H1 (cell line): ENCODE measurements around the gene WDR27. TPM values are rescaled to one million over a fixed set of nuclear protein-coding genes. Genes with fewer than 3 reads are reported as not detected.

Experiments
- CTCF ChIA-PET: fragments of 300-600 bp; sonication (Branson Sonifier 250); formaldehyde crosslinking; loops from one replicate; lab custom pipeline; 2021; ENCODE audit not compliant: partially characterized antibody; lab: Charles Lee
- POLR2A ChIA-PET: fragments of 300-600 bp; sonication (Branson Sonifier 250); formaldehyde crosslinking; loops from one replicate; lab custom pipeline; 2021; ENCODE audit warnings: inconsistent platforms; ENCODE audit not compliant: partially characterized antibody; lab: Charles Lee
- DNase-seq, 2 experiments: peaks; one replicate each; pipeline versions ENCODE4 v3.0.0 to v3.0.0-alpha.2; 2010 to 2022; ENCODE audit warnings: low spot score in 2 of 2, low read depth in 1 of 2, mixed read lengths in 1 of 2
- FAIRE-seq: peaks from 2 replicates; lab custom pipeline; 2011; peaks lifted over from hg19 to GRCh38; lab: Jason Lieb, UNC
- H2AFZ ChIP-seq: 2 replicates; pipeline ENCODE4 v1.8.1; 2012; ENCODE audit warnings: low read length, inconsistent platforms
- H2AK5ac ChIP-seq: 2 replicates; pipeline ENCODE4 v1.6.1; 2013; ENCODE audit warnings: low read depth, low read length
- H2BK120ac ChIP-seq: replicated peaks from 2 replicates; pipeline ENCODE3; 2013; ENCODE audit warnings: low read depth, low read length, inconsistent platforms
- H2BK12ac ChIP-seq: 2 replicates; pipeline ENCODE4 v1.6.1; 2013; ENCODE audit warnings: low read depth, low read length
- H2BK15ac ChIP-seq: 2 replicates; pipeline ENCODE4 v1.6.1; 2013; ENCODE audit warnings: low read length
- H2BK20ac ChIP-seq: 2 replicates; pipeline ENCODE4 v1.6.1; 2013; ENCODE audit warnings: low read length
- H2BK5ac ChIP-seq: 2 replicates; pipeline ENCODE4 v1.6.1; 2013; ENCODE audit warnings: low read depth, low read length
- H3K14ac ChIP-seq: 2 replicates; pipeline ENCODE4 v1.6.1; 2013; ENCODE audit warnings: inconsistent platforms; ENCODE audit not compliant: insufficient read length
- H3K18ac ChIP-seq: 2 replicates; pipeline ENCODE4 v1.6.1; 2013; ENCODE audit warnings: low read length; ENCODE audit errors: extremely low read depth
- H3K23ac ChIP-seq: 2 replicates; pipeline ENCODE4 v1.6.1; 2013; ENCODE audit warnings: inconsistent platforms; ENCODE audit not compliant: insufficient read length
- H3K23me2 ChIP-seq: 2 replicates; pipeline ENCODE4 v1.6.1; 2013; ENCODE audit warnings: low read depth, low read length
- H3K27ac ChIP-seq: 2 replicates; pipeline ENCODE4 v1.6.1; 2011; ENCODE audit warnings: low read depth, low read length, inconsistent platforms
- H3K27me3 ChIP-seq, 4 experiments: replicated peaks in 1 of 4; 1 replicate in 1 of 4; 2 replicates in 3 of 4; pipeline versions ENCODE4 v1.6.1 to v1.8.1; 2011 to 2013; ENCODE audit warnings: low read length in 3 of 4, mild to moderate bottlenecking in 3 of 4, inconsistent platforms in 2 of 4, mixed read lengths in 2 of 4, moderate library complexity in 1 of 4; ENCODE audit not compliant: control insufficient read depth in 3 of 4, insufficient read depth in 3 of 4; ENCODE audit errors: extremely low read depth in 1 of 4
- H3K36me3 ChIP-seq, 4 experiments: 2 replicates each; pipeline versions ENCODE4 v1.6.1 to v1.8.1; 2011 to 2013; ENCODE audit warnings: mild to moderate bottlenecking in 4 of 4, low read length in 3 of 4, moderate library complexity in 2 of 4, control low read depth in 1 of 4, inconsistent platforms in 1 of 4; ENCODE audit not compliant: insufficient read depth in 4 of 4, control insufficient read depth in 2 of 4
- H3K4ac ChIP-seq: replicated peaks from 2 replicates; pipeline ENCODE3; 2013; ENCODE audit warnings: low read length, low read depth, mixed read lengths, inconsistent platforms; ENCODE audit not compliant: insufficient read length
- H3K4me1 ChIP-seq, 4 experiments: replicated peaks in 1 of 4; 1 replicate in 1 of 4; 2 replicates in 3 of 4; pipeline versions ENCODE4 v1.6.1 to v1.8.1; 2011 to 2013; ENCODE audit warnings: low read length in 3 of 4, inconsistent platforms in 2 of 4, mixed read lengths in 1 of 4; ENCODE audit not compliant: insufficient read depth in 4 of 4, control insufficient read depth in 3 of 4
- H3K4me2 ChIP-seq, 2 experiments: 2 replicates each; pipeline versions ENCODE4 v1.6.1 to v1.8.1; 2011 to 2013; ENCODE audit warnings: low read depth in 2 of 2, low read length in 2 of 2, control low read depth in 1 of 2, inconsistent platforms in 1 of 2, mild to moderate bottlenecking in 1 of 2; ENCODE audit not compliant: insufficient read depth in 1 of 2
- H3K4me3 ChIP-seq, 4 experiments: fragments of 200-600, 300-600 bp in 1 of 4; sonication (generic), shearing (Covaris generic), sonication (Bioruptor Twin) in 1 of 4; 2 replicates each; pipeline versions ENCODE4 v1.5.1 to v1.8.1; 2011 to 2016; ENCODE audit warnings: low read length in 4 of 4, low read depth in 3 of 4, control low read depth in 2 of 4, inconsistent platforms in 2 of 4, mild to moderate bottlenecking in 2 of 4, mixed read lengths in 1 of 4, moderate library complexity in 1 of 4; ENCODE audit not compliant: insufficient read depth in 2 of 4; ENCODE audit errors: extremely low read depth in 1 of 4
- H3K56ac ChIP-seq: replicated peaks from 2 replicates; pipeline ENCODE3; 2013; ENCODE audit warnings: low read depth, mild to moderate bottlenecking, mixed read lengths, low read length, inconsistent platforms; ENCODE audit not compliant: insufficient read length
- H3K79me1 ChIP-seq: 2 replicates; pipeline ENCODE4 v1.6.1; 2013; ENCODE audit warnings: low read depth, low read length, control low read depth
- H3K79me2 ChIP-seq, 2 experiments: 2 replicates each; pipeline versions ENCODE4 v1.6.1 to v1.8.1; 2012 to 2013; ENCODE audit warnings: low read length in 2 of 2, mild to moderate bottlenecking in 2 of 2, inconsistent platforms in 1 of 2; ENCODE audit not compliant: insufficient read depth in 2 of 2, control insufficient read depth in 1 of 2
- H3K9ac ChIP-seq, 4 experiments: replicated peaks in 1 of 4; 1 replicate in 1 of 4; 2 replicates in 3 of 4; pipeline versions ENCODE4 v1.6.1 to v1.8.1; 2011 to 2013; ENCODE audit warnings: low read depth in 3 of 4, low read length in 3 of 4, control low read depth in 2 of 4, mild to moderate bottlenecking in 2 of 4, moderate library complexity in 2 of 4, inconsistent platforms in 1 of 4; ENCODE audit errors: extremely low read depth in 1 of 4
- H3K9me3 ChIP-seq, 2 experiments: 2 replicates each; pipeline versions ENCODE4 v1.6.1 to v1.8.1; 2012 to 2013; ENCODE audit warnings: mild to moderate bottlenecking in 2 of 2, moderate library complexity in 2 of 2, control low read depth in 1 of 2, inconsistent platforms in 1 of 2, low read depth in 1 of 2, low read length in 1 of 2, mixed read lengths in 1 of 2; ENCODE audit not compliant: insufficient read depth in 2 of 2
- H4K20me1 ChIP-seq, 2 experiments: replicated peaks in 1 of 2; 2 replicates each; pipeline versions ENCODE3 to v1.8.1; 2011 to 2013; ENCODE audit warnings: inconsistent platforms in 2 of 2, low read length in 2 of 2, mild to moderate bottlenecking in 1 of 2; ENCODE audit not compliant: insufficient read depth in 2 of 2, control insufficient read depth in 1 of 2
- H4K5ac ChIP-seq: 2 replicates; pipeline ENCODE4 v1.6.1; 2013; ENCODE audit warnings: low read length, low read depth, mixed read lengths, inconsistent platforms; ENCODE audit not compliant: insufficient read length
- H4K8ac ChIP-seq: 2 replicates; pipeline ENCODE4 v1.8.0; 2013; ENCODE audit warnings: mild to moderate bottlenecking, moderate library complexity, low read length, inconsistent platforms; ENCODE audit not compliant: insufficient read depth; ENCODE audit errors: extremely low read depth
- H4K91ac ChIP-seq: replicated peaks from 2 replicates; pipeline ENCODE3; 2013; ENCODE audit warnings: low read length, mixed read lengths, inconsistent platforms; ENCODE audit not compliant: insufficient read length
- CEBPB ChIP-seq: IDR thresholded peaks from 2 replicates; pipeline ENCODE4 v1.6.1; 2012; ENCODE audit warnings: low read depth, low read length
- CREB1 ChIP-seq: IDR thresholded peaks from 2 replicates; pipeline ENCODE4 v1.6.1; 2012; ENCODE audit warnings: inconsistent platforms
- CTBP2 ChIP-seq: IDR thresholded peaks from 2 replicates; pipeline ENCODE4 v1.7.0; 2011; ENCODE audit warnings: borderline replicate concordance, mild to moderate bottlenecking, moderate library complexity, mixed read lengths, low read length; ENCODE audit not compliant: insufficient read depth, insufficient read length
- KDM4A ChIP-seq: IDR thresholded peaks from one replicate; pipeline ENCODE4 v1.7.1; 2012; ENCODE audit warnings: low read depth, mild to moderate bottlenecking, moderate library complexity, low read length, inconsistent platforms; ENCODE audit not compliant: severe bottlenecking
- MAFK ChIP-seq: IDR thresholded peaks from 2 replicates; pipeline ENCODE4 v1.6.1; 2012; ENCODE audit warnings: low read depth, mild to moderate bottlenecking, improper control_type of control experiment, low read length
- RAD21 ChIP-seq, 2 experiments: IDR thresholded peaks in 1 of 2; conservative IDR thresholded peaks in 1 of 2; 2 replicates each; pipeline ENCODE4 v1.6.1; 2011; ENCODE audit warnings: low read depth in 2 of 2, low read length in 2 of 2, improper control_type of control experiment in 1 of 2, inconsistent platforms in 1 of 2, mild to moderate bottlenecking in 1 of 2, moderate library complexity in 1 of 2
- SIN3A ChIP-seq, 2 experiments: IDR thresholded peaks in 1 of 2; conservative IDR thresholded peaks in 1 of 2; 2 replicates each; pipeline ENCODE4 v1.6.1; 2011 to 2012; ENCODE audit warnings: low read length in 2 of 2, improper control_type of control experiment in 1 of 2, low read depth in 1 of 2, mild to moderate bottlenecking in 1 of 2
- SP1 ChIP-seq: IDR thresholded peaks from 2 replicates; pipeline ENCODE4 v1.6.1; 2011; ENCODE audit warnings: low read depth, low read length
- SP2 ChIP-seq: IDR thresholded peaks from 2 replicates; pipeline ENCODE4 v1.6.1; 2012; ENCODE audit warnings: mild to moderate bottlenecking, low read length, inconsistent platforms
- SP4 ChIP-seq: IDR thresholded peaks from 2 replicates; pipeline ENCODE4 v1.6.1; 2012; ENCODE audit warnings: low read length, inconsistent platforms
- SRF ChIP-seq: IDR thresholded peaks from 2 replicates; pipeline ENCODE4 v1.6.1; 2011; ENCODE audit warnings: mild to moderate bottlenecking, low read depth, low read length, moderate library complexity
- TCF12 ChIP-seq: IDR thresholded peaks from 2 replicates; pipeline ENCODE4 v1.6.1; 2011; ENCODE audit warnings: low read depth, mild to moderate bottlenecking, low read length
- TEAD4 ChIP-seq: IDR thresholded peaks from 2 replicates; pipeline ENCODE4 v1.6.1; 2012; ENCODE audit warnings: low read depth, low read length, inconsistent platforms, mixed read lengths
- WGBS, 2 experiments: shearing (Covaris generic) in 1 of 2; methylation state at CpG; one replicate each; pipeline versions ENCODE4 v1.1.6 to v1.1.7; 2013 to 2015; ENCODE audit warnings: low lambda C conversion rate in 2 of 2, mixed read lengths in 2 of 2, inconsistent platforms in 1 of 2, low coverage in 1 of 2, missing lambda C conversion rate in 1 of 2; ENCODE audit not compliant: insufficient replicate concordance in 2 of 2, insufficient coverage in 1 of 2, insufficient read length in 1 of 2; ENCODE audit errors: extremely low coverage in 1 of 2, missing lambda C conversion rate in 1 of 2; 5-methylcytosine and 5-hydroxymethylcytosine counted together
- polyA plus RNA-seq, 7 experiments: library from polyadenylated mRNA; depleted of rRNA in 3 of 7; stranded (reverse) in 5 of 7; unstranded in 2 of 7; fragments of >200 nt in 5 of 7; fragments of 200-250 nt in 2 of 7; gene quantifications; 1 replicate in 5 of 7; 2 replicates in 1 of 7; 4 replicates in 1 of 7; pipeline versions ENCODE4 v1.2.1 to v1.2.3, GENCODE V29; 2011 to 2013; ENCODE audit warnings: missing spikeins in 2 of 7, mixed read lengths in 2 of 7
- total RNA-seq: library from RNA; stranded (reverse); fragmentation: NEBNext Ultra II Directional; extraction: Animal tissue kit (Norgen Biotek cat#: 25700); gene quantifications from 2 replicates; pipeline ENCODE4 v1.2.1, GENCODE V29; 2021
- TF ChIP-seq, protein P1 (sequence below): IDR thresholded peaks from 2 replicates; pipeline ENCODE4 v1.6.1; 2012; ENCODE audit warnings: inconsistent platforms

WDR27 gene
- total and polyA plus RNA-seq, 2 of the 8 experiments (the other 6 are each of a cell fraction or from before 2014, with no cell fraction given): 53.6 to 68.6 TPM

DNA sequence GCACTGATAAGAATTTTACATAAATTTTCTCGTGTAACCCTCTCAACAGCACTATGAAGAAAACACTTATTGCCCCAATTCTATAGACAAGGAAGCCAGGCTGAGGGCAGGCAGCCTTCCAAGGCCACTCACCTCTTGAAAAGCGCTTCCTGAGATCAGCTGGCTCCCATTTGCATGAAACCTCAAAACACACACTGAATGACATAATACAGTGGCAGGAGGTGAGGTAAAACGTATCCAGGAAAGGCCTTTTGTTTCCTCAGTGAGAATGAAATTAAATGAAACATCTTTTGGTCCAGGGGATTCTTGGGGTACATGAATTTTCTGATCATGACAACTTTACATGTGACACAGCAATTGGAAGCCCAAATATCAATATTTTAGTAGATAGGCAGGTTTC is 112.5 kb downstream of the WDR27 start:
- WGBS, 2 experiments: 81% methylated on average over 3 of the region's 3 CpGs; no CpG with 5 or more reads in 1 of the 2 experiments
- no peak overlapping the region for H2AK5ac ChIP-seq
- no peaks in the 10 kb centered on the region for H3K79me2 ChIP-seq
- no peak overlapping the region for H2AFZ ChIP-seq
- no peaks in the 10 kb centered on the region for H3K9me3 ChIP-seq
- no peaks in the 10 kb centered on the region for H3K23me2 ChIP-seq
- H4K20me1 ChIP-seq: no peaks in the 10 kb centered on the region
- H2BK12ac ChIP-seq: no peak overlapping the region
- no peak overlapping the region for H3K9ac ChIP-seq
- POLR2A ChIA-PET: no interaction called here
- H3K27me3 ChIP-seq: no peaks in the 10 kb centered on the region
- no peaks in the 10 kb centered on the region for H3K4me1 ChIP-seq
- H4K91ac ChIP-seq: no peak overlapping the region
- H3K27ac ChIP-seq: no peak overlapping the region
- no peak overlapping the region for H3K56ac ChIP-seq
- TF ChIP-seq RAD21 (IDR thresholded peaks at IDR 0.05 in 1 of 2, conservative IDR thresholded peaks at IDR 0.05 in 1 of 2; ENCODE audit: low read depth in 2 of 2, low read length in 2 of 2) (no peak), KDM4A (no peak), CREB1 (no peak), SRF (no peak), TCF12 (no peak), TEAD4 (no peak), CTBP2 (no peak), SIN3A (conservative IDR thresholded peaks at IDR 0.05 in 1 of 2, IDR thresholded peaks at IDR 0.05 in 1 of 2; ENCODE audit: low read depth in 1 of 2, low read length in 2 of 2) (no peak), SP2 (no peak), CEBPB (no peak), SP1 (no peak), MAFK (no peak), SP4 (no peak)
- TF ChIP-seq, protein P1, sequence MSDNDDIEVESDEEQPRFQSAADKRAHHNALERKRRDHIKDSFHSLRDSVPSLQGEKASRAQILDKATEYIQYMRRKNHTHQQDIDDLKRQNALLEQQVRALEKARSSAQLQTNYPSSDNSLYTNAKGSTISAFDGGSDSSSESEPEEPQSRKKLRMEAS: no peak
- TF ChIP-seq, all 59 proteins: peak for 0
- no peak overlapping the region for H4K5ac ChIP-seq
- no peak overlapping the region for H3K4ac ChIP-seq
- H3K23ac ChIP-seq: no peak overlapping the region
- no peak overlapping the region for H2BK20ac ChIP-seq
- H2BK5ac ChIP-seq: no peak overlapping the region
- no peak overlapping the region for H3K14ac ChIP-seq
- no peaks in the 10 kb centered on the region for H3K79me1 ChIP-seq
- no peak overlapping the region for H2BK120ac ChIP-seq
- no peak overlapping the region for H2BK15ac ChIP-seq
- no peak for FAIRE-seq
- no peak for DNase-seq
- no peak overlapping the region for H4K8ac ChIP-seq
- CTCF ChIA-PET: no interaction called here
- peaks cover 0 to 3% (median 0%) of the 10 kb centered on the region in 4 experiments; a peak in 2 of 8 replicates for H3K36me3 ChIP-seq
- no peak overlapping the region for H3K4me2 ChIP-seq
- H3K4me3 ChIP-seq: no peak overlapping the region
- no peak overlapping the region for H3K18ac ChIP-seq
